Fibroblast of pulmonary artery (primary cell): ENCODE results near the gene MLLT6.
A peak's percentile ranks its signal among the peaks of the same experiment; 100 is the strongest.

ENCODE experiments used
- DNase-seq: peaks from one replicate; pipeline ENCODE4 v3.0.0-alpha.2; 2010; ENCODE audit warnings: low read depth
- H3K4me3 ChIP-seq: replicated peaks from 2 replicates; pipeline ENCODE4 v1.5.1; 2011; ENCODE audit warnings: low read depth, mild to moderate bottlenecking, control low read depth, low read length, moderate library complexity
- CTCF ChIP-seq: IDR thresholded peaks from 2 replicates; pipeline ENCODE4 v1.5.1; 2011; ENCODE audit warnings: mild to moderate bottlenecking, control low read depth, low read length, inconsistent platforms; ENCODE audit errors: missing control alignments

The MLLT6 gene

GRCh38 chr17:38693700-38694329, 11.3 kb upstream of the MLLT6 start:
- no peak for TF ChIP-seq CTCF
- DNase-seq = peak; percentile 93
- H3K4me3 ChIP-seq = no peak overlapping the region

DNA sequence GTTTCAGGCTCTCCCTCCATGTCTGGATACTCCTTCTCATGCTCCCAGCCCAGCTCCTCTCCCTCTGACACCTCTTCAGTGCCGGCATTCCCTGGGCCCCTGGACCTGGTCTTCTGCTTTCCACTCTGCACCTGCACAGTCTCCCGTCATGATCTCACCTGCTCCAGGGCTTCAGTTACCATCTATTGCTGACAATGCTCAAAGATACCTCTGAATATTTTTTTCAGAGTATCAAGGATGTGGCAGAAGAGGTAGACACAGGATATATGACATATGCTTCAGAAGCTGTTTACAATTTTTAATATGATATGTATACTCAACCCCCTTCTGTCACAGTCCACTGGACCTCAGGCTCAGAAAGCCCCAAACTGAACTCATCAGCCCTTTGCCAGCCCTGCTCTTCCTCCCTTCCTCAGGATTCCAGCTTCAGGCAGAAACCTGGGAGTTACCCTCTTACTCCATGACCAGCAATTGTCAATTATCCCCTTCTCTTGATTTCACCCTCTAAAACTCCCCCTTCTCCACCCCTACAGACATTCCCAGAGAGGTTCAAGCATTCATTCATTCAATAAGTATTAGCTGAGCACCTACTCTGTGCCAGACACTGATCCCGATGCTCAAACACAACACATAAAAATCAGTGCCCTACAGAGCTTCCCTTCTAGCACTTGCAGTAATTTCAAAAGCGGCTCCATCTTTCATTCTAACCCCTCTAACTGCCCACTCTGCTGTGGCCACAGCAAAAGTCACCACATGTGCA, 7.8 kb upstream of the MLLT6 start:
- no peak for DNase-seq
- no peak for TF ChIP-seq CTCF
- H3K4me3 ChIP-seq = no peak overlapping the region

GRCh38 chr17:38698760-38699159, 6.3 kb upstream of the MLLT6 start:
- no peak for TF ChIP-seq CTCF
- H3K4me3 ChIP-seq = no peak overlapping the region
- DNase-seq = no peak

- no peak for TF ChIP-seq CTCF
- peak overlapping the region; percentile 77 for H3K4me3 ChIP-seq
- DNase-seq = peak; percentile 70
Measured at GRCh38 chr17:38701504-38702165, 3.4 kb upstream of the MLLT6 start.

DNA sequence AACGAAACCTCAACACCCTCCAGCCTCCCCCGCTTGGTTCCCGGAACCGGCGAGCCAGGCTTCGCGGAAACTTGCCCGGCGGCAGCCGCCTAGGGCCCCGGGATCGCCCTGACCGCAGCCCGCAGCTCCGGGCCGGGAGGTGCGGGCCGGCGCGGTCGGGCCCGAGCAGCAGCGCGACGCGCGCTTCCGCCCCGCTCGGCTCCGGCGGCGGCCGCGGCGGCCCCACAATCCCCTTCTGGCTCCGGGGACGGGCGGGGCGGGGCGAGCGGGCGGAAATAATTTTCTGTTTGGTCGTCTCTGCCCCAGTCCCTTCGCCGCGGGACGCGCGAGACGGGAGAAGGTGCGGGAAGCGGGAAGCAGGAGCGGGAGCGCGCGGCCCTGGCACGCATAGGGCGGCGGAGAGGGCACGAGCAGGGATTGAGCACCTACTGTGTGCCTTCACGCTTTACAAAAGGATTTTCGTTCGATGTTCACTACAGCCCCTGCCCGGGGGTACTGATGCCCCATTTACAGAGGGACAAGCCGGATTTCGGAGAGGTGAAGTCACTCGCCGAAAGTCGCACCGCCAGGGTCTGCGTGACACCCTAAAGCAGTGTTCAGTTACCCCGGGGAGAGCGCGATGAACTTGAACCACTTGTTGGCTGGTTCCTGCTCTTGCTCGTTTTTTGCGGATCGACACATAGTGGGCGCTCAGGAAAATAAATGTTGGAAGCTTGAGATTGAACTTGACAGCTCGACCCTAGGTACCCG, 2.7 kb upstream of the MLLT6 start:
- peak; percentile 80 for DNase-seq
- no peak for TF ChIP-seq CTCF
- peak overlapping the region; percentile 77 for H3K4me3 ChIP-seq

- DNase-seq = no peak
- H3K4me3 ChIP-seq = peak overlapping the region; percentile 77
Measured at GRCh38 chr17:38702916-38703741, 1.9 kb upstream of the MLLT6 start.

More at GRCh38 chr17:38702916-38703741, 1.9 kb upstream of the MLLT6 start:
- TF ChIP-seq CTCF = no peak
